Kidney tubule cell (primary cell): Measurements from ENCODE around the gene THRB.
A peak's percentile ranks its signal among the peaks of the same experiment; 100 is the strongest.
"Not testable (repeated sequence)": the region's sequence is repeated elsewhere in the genome, so short reads cannot be mapped to it uniquely, and the experiment has no call there.

Experiments used
- DNase-seq: peaks from one replicate; pipeline ENCODE4 v3.0.0-alpha.2; 2018; ENCODE audit warnings: low spot score

Gene THRB

DNA sequence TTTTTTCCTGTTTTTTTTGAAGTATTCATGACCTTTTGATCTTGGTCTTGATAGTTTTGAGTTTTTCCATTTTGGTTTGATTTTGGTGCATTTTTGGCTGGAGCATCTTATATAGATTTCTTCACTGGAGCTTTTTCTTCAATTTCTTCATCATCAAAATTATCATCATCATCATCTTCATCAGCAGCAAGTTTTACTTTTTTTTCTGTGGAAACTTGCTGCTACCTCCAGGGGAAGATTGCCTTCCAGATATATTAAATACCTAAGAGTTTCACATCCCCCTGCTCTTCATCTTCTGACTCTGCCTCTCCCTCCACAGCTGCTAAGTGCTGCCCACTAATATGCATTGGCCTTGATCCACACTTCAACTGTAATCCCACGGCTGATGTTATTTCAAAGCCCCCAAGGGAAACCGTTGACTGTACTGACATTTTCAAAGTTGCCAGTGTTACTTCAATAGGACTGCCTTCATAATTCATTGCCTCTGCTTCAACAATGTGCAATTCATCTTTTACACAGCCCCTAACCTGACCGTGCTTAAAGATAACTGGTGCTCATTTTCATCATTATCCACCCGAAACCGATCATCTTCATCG lies 397.9 kb downstream of the THRB start:
- no peak for DNase-seq

DNA sequence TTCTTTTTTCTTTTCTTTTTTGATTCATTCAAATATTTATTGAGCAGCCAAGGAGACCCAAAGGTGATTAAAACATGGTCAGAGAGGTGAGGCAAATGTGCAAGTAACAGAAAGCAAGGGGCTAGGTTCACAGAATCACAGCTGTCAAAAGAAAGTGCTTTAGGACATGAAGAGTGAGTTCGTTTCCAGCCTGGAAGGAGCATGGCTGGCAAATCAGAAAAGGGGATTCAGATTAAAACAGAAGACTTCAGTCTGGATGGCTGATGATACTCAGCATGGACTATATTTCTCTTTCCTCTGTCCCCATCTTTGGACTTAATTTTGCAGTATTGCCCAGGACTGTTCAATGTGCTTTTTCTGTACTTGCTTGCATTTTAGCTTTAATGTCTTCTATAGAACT lies 398.4 kb downstream of the THRB start:
- no peak for DNase-seq

DNA sequence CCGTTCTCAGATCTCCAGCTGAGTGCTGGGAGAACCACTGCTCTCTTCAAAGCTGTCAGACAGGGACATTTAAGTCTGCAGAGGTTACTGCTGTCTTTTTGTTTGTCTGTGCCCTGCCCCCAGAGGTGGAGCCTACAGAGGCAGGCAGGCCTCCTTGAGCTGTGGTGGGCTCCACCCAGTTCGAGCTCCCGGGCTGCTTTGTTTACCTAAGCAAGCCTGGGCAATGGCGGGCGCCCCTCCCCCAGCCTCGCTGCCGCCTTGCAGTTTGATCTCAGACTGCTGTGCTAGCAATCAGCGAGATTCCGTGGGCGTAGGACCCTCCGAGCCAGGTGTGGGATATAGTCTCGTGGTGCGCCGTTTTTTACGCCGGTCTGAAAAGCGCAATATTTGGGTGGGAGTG lies 399.8 kb downstream of the THRB start:
- not testable (repeated sequence) for DNase-seq

DNA sequence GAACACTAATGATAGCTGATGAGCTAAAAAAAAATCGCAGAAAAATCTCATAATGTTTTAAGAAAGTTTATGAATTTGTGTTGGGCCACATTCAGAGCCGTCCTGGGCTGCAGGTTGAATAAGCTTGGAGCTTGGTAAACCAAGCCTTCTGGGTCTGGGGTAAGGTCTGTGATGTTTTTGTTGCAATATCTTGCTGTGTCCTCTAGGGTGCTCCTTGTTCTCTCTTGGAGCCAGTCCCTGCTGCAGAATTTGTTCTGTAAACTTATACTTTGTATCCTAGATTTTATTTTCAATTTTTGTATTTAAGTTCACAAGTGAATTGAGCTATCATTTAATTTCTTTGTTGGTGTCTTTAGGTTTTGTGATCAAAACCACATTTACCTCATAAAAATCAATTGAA lies 405.9 kb downstream of the THRB start:
- DNase-seq = no peak

DNA sequence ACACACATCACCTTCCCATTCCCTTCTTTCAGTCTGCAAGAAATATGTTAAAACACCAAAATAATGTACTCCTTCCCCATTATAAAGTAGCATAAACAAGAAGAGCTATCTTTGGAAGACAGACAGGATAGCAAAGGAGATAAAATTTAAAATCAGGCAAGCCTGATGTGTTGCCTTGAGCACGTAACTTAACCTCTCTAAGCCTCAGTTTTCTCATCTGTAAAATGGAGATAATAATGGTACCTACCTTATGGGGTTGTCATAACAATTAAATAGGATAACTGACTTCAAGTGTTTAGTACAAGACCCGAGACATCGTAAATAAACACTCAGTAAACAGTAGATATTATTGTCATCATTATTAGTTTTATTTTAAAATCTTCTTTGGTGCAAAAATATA lies 407.2 kb downstream of the THRB start:
- no peak for DNase-seq

DNA sequence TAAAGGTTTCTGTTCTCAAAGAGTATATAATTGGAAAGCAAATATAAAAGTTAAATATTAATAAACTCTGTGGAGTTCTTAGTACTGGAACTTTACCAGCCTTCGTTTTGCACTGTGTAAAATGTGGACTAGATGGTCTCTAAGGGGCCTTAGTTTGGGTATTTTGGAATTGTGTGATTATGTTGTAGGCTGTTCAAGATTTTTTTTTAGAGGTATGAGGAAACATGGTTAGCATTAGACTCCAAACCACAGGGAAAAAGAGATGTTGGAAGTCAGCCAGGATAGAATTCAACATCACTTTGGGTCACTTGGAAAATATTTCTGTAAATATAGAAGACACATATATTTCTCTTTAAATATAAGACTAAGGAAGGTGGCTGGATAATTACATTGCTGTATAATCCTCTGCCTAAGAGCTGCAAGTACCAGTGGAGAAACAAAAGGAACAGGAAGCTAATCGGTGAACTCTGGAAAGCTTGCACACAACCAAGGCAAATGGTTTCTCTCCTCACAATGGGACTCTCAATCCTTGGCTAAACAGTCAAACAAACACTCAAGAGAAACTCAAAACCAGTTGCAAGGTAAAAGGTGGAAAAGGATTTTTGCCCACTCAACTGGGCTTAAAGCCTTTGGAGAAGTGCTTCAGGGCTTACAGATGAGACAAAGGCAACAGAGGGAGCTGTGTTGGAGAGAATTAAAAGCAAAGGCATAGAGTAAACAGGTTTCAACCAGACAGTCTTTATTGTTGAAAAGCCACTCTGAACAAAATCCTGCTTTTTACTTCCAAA lies 407.8 kb downstream of the THRB start:
- DNase-seq = no peak

DNA sequence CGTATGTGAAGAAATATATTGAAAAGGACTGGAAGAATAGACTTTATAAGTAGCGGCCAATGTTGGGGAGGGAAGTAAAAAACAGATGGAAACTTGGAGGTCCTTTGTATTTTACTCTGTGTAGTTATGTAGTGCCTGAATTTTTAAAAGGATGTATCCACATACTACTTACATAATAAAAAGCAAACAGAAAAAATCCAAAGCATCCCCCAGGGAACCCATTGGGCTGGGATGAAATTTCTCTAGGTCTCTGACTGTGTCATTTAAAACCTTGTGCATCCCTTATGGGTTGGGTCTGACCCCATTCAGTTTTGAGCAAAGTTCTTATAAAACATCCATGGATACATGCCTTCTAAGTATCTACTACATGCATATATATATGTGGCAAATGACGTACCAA lies 408.4 kb downstream of the THRB start:
- no peak for DNase-seq

DNA sequence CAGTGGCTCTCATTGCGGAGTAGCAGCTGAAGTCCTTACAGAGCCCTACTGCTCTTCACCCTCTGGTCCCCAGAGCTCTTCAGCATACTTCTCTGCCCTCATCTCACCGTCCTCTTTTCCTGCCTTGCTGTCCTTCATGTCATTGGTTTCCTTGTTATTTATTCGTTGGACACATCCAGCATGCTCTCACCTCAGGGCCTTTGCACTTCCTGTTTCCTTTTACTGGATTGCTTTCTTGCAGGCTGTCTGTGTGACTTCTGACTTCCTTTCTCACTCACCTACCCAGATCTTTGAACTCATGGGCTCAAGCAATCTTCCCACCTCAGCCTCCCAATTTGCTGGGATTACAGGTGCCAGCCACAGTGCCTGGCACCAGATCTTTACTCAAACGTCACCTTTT lies 422.5 kb downstream of the THRB start:
- DNase-seq = no peak

DNA sequence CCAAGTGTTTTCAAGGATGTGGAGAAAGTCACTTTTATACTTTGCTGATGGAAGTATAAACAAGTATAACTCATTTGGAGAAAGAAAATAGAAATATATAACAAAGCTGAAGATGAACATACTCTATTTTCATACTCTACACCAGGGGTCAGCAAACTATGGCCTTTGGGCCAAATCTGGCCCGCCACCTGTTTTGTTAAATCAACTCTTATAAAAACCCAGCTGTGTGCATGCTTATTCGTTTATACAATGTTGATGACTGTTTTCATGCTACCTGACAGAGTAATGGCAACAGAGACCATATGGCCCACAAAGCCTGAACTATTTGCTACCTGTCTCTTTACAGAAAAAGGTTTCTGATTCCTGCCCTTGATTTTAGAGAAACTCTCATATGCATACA lies 425.6 kb downstream of the THRB start:
- peak; percentile 8 for DNase-seq

DNA sequence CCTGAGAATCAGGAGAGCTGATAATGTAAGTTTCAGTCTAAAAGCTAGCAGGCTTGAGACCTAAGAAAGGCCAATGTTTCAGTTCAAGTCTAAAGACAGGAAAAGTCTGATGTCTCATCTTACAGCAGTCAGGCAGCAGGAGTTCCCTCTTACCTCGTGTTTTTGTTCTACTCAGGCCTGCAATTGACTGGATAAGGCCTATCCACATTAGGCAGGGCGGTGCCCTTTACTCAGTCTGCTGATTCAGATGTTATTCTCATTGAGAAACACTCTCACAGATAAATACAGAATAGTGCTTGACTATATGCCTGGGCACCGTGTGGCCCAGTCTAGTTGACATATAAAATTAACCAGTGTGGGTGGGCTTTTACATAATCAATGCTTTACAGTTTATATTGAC lies 427.2 kb downstream of the THRB start:
- DNase-seq = no peak
